NCI-H510A (cell line): ENCODE measurements around the gene BCAN.
"Not testable (repeated sequence)": the region's sequence is repeated elsewhere in the genome, so short reads cannot be mapped to it uniquely, and the experiment has no call there.

Source experiments
- DNase-seq: peaks from one replicate; lab custom pipeline; 2025; lab: John Stamatoyannopoulos, UW

The BCAN gene

GRCh38 chr1:156641761-156642264 is at the start of gene BCAN:
BCAN (plus strand) TSS chr1:156642117; CDS start chr1:156646055, 3,938 bp downstream.
- peak; percentile 37 for DNase-seq

GRCh38 chr1:156592158-156592909 is 49.6 kb upstream of the BCAN start:
- no peak for DNase-seq

GRCh38 chr1:156592910-156593660 is 48.8 kb upstream of the BCAN start:
- DNase-seq: peak; percentile 72

DNA sequence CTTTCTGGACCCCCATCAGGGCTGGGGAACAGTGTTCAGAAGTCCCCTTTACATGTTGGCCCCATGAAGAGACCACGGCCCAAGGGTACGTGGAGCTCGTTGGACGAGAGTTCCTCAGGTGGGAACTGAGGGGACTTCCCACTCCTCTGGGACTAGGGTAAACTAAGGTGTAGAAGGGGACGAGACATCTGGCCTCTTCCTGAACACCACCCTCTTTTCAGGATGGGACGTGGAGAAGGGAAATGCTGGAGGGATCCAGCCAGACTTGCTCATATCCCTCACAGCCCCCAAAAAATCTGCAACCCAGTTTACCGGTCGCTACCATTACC is 48.3 kb upstream of the BCAN start:
- DNase-seq: no peak

DNA sequence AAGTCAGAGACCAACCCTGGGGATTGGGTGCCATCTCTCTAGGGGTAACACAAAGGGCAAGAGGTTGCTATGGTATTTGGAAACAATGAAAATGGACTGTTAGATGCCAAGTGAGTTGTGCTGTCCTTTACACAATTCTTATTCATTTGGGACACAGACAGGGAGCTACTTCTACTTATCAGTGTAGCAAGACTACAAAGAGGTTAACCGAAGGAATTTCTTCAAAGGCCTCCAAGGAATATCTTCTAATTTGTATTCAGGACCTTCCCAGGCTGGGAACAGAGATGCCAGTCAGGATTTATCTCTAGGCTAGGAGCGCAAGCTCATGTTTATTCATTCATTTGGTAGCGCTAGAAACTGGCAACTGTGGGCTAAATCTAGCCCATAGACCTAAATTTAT is 47.7 kb upstream of the BCAN start:
- no peak for DNase-seq

DNA sequence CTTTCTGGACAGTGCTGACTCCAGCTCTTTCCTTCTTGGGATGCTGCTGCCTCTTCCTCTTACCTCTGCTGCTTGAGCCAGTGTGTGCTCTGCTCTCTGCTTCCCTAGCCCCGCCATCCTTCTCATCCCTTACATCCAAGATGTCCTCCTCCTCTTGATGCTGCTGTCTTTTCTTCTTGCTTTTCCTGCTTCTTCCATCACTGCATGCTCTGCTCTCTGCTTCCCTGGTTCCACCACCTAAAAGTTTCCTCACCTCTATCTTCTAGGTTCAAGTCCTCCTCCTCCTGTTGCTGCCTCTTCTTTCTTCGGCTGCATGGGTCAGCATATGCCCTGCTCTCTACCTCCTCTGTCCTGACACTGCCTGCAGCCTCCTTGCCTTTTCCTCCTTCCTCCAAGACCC is 46.9 kb upstream of the BCAN start:
- no peak for DNase-seq

- DNase-seq: no peak
Observed at GRCh38 chr1:156596426-156596825, 45.5 kb upstream of the BCAN start.

DNA sequence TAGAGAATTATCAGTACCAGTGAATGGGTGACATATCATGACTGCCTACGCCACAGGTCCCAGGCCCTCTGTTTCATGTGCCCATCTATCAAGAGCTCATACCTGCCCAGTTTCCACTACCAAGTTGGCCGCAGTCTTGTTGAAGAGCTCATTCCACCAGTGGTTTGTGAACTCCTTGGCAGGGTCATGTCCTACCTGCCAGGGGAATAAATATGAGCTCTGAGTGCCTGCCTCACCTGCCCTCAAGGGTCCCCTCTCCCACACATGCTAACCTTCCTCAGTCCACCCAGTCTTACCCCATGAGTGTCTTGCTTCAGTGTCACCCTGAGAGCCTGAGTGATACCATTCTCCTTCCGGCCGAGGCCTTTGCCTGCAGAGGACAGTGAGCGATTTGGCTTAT is 43.8 kb upstream of the BCAN start:
- no peak for DNase-seq

DNA sequence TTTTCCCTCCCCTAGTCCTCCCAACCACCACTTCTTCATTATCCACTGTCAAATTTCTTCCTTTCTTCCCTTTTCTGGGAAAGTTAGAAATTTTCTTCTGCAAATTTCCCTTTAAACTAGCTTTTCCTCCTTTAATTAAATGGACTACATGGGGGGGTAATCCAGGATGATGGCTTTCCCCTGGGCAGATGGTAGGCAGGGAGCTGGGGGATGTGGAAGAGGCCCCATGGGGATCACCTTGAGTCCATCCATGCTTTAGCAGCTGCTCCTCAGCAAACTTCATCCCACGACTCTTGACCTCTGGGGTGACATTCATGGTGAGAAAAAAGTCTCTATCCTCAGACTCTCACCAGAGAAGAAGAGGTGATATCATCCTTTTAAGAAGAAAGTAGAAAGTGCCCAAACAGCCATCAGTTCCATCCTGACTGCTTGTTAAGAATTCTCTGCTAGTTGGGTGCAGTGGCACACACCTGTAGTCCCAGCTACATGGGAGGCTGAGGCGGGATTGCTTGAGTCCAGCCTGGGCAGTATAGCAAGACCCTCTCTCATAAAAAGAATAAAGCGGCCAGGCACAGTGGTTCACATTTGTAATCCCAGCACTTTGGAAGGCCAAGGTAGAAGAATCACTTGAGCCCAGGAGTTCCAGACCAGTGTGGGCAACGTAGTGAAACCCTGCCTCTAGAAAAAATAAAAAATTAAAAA is 43.0 kb upstream of the BCAN start:
- DNase-seq: no peak

GRCh38 chr1:156599811-156600210 is 42.1 kb upstream of the BCAN start:
- no peak for DNase-seq

GRCh38 chr1:156600733-156601121 is 41.2 kb upstream of the BCAN start:
- DNase-seq: no peak

- peak; percentile 69 for DNase-seq
Observed at GRCh38 chr1:156601122-156601830, 40.6 kb upstream of the BCAN start, which contains the start of gene GPATCH4. GPATCH4 (minus strand) TSS chr1:156601479.

DNA sequence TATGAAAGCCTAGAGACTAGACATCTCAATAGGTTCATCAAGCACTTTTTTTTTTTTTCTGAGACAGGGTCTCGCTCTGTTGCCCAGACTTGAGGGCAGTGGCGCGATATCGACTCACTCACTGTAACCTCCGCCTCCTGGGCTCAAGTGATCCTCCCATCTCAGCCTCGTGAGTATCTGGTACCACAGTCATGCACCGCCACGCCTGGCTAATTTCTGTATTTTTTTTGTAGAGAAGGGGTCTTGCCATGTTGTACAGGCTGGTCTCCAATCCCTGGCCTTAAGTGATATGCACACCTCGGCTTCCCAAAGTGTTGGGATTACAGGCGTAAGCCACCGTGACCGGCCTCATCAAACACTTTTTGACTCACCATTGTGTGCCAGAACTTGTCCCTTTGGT is 40.0 kb upstream of the BCAN start:
- no peak for DNase-seq

- DNase-seq: no peak
Observed at GRCh38 chr1:156602557-156602993, 39.3 kb upstream of the BCAN start.

GRCh38 chr1:156607344-156607743 is 34.6 kb upstream of the BCAN start:
- DNase-seq: not testable (repeated sequence)

DNA sequence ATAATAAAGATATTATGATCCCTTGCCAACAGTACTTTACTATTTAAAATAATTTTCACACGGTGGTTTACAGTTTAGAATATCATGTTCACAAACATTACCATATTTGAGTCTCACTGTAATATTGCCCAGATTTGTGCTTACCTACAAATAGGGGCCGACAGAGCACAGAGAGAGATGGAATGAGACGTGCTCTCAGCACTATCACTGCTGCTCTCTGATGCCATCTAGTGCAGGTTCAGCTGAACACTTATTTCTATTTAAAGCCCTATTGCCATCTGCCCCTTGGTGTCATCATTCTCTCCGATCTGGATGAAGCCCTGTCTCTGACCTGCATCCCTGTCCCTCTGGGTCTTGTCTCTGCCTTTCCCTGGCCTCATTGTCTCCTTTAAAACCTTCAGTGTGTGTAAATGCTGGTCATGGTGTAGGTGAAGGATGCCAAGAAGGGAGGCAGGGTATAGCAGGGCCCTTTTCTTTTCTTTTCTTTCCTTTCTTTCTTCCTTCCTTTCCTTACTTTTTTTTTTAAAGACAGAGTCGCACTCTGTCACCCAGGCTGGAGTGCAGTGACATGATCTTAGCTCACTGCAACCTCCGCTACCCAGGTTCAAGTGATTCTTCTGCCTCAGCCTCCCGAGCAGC is 33.8 kb upstream of the BCAN start:
- peak; percentile 67 for DNase-seq

GRCh38 chr1:156608981-156609380 is 32.9 kb upstream of the BCAN start:
- peak; percentile 41 for DNase-seq

GRCh38 chr1:156610072-156610471 is 31.8 kb upstream of the BCAN start:
- DNase-seq: not testable (repeated sequence)

DNA sequence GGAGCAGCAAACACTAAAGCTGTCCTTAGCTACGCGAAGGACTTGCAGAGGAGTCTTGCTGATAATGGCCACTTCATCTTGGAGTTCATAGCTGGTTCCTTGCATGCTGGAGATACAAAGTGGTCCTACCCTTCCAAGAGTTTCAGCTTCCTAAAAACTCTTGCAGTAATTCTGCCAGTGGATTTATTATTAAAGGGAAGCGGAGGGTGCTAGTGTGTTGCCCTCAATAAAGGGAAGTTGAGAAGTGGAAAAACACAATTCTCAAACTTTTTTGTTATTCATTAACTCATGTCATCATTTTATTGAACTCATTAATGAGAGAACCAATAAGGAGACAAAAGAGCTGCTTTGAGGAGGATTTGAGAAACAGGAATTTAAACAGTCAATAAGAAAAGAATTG is 29.3 kb upstream of the BCAN start:
- DNase-seq: no peak

- DNase-seq: no peak
Observed at GRCh38 chr1:156615946-156616345, 26.0 kb upstream of the BCAN start.

- DNase-seq: peak; percentile 70
Observed at GRCh38 chr1:156616463-156616862, 25.5 kb upstream of the BCAN start.
